Fibroblast of mammary gland (primary cell): Measurements from ENCODE around the gene FOXK2.
A peak's percentile ranks its signal among the peaks of the same experiment; 100 is the strongest.

Experiments used
- DNase-seq: peaks from one replicate; pipeline ENCODE4 v3.0.0-alpha.2; 2010; ENCODE audit warnings: low read depth
- H3K4me3 ChIP-seq: 2 replicates; pipeline ENCODE4 v1.5.1; 2011; ENCODE audit warnings: low read depth, mild to moderate bottlenecking, low read length, moderate library complexity; ENCODE audit not compliant: control insufficient read depth
- TF ChIP-seq, protein P1 (sequence below): conservative IDR thresholded peaks from 2 replicates; pipeline ENCODE4 v1.5.1; 2011; ENCODE audit warnings: low read depth, low read length, inconsistent platforms; ENCODE audit not compliant: control insufficient read depth, insufficient read depth

Gene FOXK2

DNA sequence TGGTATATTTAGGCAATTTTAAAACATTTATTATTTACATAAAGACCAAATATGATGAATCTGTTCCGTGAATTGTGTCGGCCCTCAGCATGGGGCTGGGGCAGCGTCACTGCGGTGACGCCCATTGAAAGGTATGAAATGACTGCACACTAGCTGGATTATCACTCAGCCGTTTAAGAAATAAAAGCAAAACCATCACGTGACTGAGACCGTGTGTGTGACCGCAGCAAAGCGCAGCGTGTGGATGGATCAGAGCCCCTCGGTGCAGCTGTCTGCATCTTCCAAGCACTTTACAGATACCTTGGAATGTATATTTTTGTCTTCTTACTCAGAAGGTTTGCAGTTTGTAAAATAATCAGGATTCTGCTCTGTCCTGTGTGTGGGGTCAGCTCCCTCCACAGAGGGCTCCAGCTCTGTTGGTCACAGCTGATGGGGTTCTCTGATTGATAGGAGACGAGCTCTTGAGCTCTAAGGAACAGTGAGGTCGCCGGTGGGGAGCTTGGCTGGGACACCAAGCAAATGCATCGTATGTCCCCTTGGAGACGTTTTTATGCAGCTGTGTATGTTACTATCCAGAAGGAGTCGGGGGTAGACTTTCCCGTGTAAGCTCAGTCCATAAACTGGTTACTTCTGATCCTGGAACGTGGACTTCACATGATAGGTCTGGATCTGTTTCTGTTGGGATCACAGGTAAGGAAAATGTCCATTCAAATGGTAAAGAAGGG, 83.6 kb downstream of the FOXK2 start:
- H3K4me3 ChIP-seq = no peak overlapping the region
- DNase-seq = no peak
- TF ChIP-seq, protein P1, sequence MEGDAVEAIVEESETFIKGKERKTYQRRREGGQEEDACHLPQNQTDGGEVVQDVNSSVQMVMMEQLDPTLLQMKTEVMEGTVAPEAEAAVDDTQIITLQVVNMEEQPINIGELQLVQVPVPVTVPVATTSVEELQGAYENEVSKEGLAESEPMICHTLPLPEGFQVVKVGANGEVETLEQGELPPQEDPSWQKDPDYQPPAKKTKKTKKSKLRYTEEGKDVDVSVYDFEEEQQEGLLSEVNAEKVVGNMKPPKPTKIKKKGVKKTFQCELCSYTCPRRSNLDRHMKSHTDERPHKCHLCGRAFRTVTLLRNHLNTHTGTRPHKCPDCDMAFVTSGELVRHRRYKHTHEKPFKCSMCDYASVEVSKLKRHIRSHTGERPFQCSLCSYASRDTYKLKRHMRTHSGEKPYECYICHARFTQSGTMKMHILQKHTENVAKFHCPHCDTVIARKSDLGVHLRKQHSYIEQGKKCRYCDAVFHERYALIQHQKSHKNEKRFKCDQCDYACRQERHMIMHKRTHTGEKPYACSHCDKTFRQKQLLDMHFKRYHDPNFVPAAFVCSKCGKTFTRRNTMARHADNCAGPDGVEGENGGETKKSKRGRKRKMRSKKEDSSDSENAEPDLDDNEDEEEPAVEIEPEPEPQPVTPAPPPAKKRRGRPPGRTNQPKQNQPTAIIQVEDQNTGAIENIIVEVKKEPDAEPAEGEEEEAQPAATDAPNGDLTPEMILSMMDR = no peak

- TF ChIP-seq, protein P1 = no peak
- H3K4me3 ChIP-seq = no peak overlapping the region
- DNase-seq = peak; percentile 46
Observed at GRCh38 chr17:82603981-82604448, 84.5 kb downstream of the FOXK2 start.

- H3K4me3 ChIP-seq = no peak overlapping the region
- TF ChIP-seq, protein P1 = no peak
- DNase-seq = no peak
Observed at GRCh38 chr17:82604532-82604931, 85.0 kb downstream of the FOXK2 start.

DNA sequence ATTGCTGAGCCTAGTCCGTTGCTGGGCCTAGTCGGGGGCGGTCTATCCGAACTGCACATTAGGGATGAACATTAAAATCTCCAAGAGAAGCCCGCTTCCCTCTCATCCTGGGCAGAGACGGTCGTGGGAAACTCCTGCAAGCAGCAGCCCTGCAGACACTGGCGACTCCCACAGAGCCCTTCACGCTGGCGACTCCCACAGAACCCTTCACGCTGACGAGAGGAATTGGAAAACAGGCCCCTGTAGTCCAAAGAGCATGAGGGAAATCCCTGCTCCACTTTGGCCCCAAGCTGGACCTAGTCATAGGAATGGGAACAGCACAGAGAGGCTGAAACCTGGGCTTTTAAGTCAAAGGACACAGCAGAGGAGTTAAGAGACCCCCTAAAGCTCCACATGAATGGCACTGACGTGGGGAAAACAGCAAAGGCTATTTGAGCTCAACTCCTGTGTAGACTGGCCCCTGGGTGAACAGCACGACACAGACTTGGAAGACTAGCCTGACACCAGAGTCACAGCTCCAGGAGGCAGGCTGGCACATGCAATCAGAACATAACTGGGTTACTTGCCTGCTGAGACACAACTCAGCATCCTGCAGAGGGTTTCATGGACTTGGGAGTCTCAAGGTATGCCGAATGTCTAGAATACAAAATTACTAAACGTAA, 86.5 kb downstream of the FOXK2 start:
- no peak for DNase-seq
- H3K4me3 ChIP-seq = no peak overlapping the region
- TF ChIP-seq, protein P1 = no peak

- no peak for DNase-seq
- H3K4me3 ChIP-seq = no peak overlapping the region
- TF ChIP-seq, protein P1 = no peak
Observed at GRCh38 chr17:82608816-82609215, 89.3 kb downstream of the FOXK2 start.

DNA sequence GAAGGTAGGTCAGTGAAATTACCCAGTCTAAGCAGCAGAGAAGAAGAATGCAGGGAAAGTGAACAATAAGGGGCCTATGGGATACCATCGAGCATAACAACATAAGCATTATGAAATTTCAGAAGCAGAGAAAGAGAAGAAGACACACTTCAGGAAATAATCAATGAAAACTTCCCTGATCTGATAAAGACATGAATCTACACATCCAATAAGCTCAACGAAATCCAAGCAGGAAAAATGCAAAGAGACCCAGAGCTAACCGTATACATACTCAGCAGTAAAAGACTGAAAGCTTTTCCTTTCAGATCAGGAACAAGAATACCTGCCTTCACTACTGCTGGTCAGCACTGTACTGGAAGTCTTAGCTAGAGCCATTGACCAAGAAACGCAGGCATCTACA, 90.1 kb downstream of the FOXK2 start:
- H3K4me3 ChIP-seq = no peak overlapping the region
- no peak for DNase-seq
- TF ChIP-seq, protein P1 = no peak
